Measurements from ENCODE around the gene EEF1AKMT4.
A peak's percentile ranks its signal among the peaks of the same experiment; 100 is the strongest.
"Not testable (repeated sequence)": the region's sequence is repeated elsewhere in the genome, so short reads cannot be mapped to it uniquely, and the experiment has no call there.

EEF1AKMT4 gene

GRCh38 chr3:184261270-184261853 lies 11.9 kb downstream of the EEF1AKMT4 start, which contains the start of gene CAMK2N2:
CAMK2N2 (minus strand) TSS chr3:184261553; CDS start chr3:184261285, 268 bp downstream.
- peak; percentile 88 for DNase-seq

GRCh38 chr3:184261854-184262763 lies 12.6 kb downstream of the EEF1AKMT4 start:
- DNase-seq: peak; percentile 81

GRCh38 chr3:184262764-184263179 lies 13.3 kb downstream of the EEF1AKMT4 start:
- DNase-seq: peak; percentile 81

GRCh38 chr3:184267249-184267648 lies 17.8 kb downstream of the EEF1AKMT4 start:
- not testable (repeated sequence) for DNase-seq

- no peak for DNase-seq
Measured at GRCh38 chr3:184272269-184272668, 22.8 kb downstream of the EEF1AKMT4 start.

- no peak for DNase-seq
Measured at GRCh38 chr3:184275381-184275701, 25.9 kb downstream of the EEF1AKMT4 start.

- DNase-seq: no peak
Measured at GRCh38 chr3:184275961-184276910, 26.8 kb downstream of the EEF1AKMT4 start, which contains the start of gene ECE2. ECE2 (plus strand) TSS chr3:184276022; CDS start chr3:184276154, 132 bp downstream.

GRCh38 chr3:184277366-184277765 lies 27.9 kb downstream of the EEF1AKMT4 start:
- DNase-seq: no peak

GRCh38 chr3:184282941-184283340 lies 33.5 kb downstream of the EEF1AKMT4 start:
- no peak for DNase-seq

GRCh38 chr3:184283681-184284080 lies 34.2 kb downstream of the EEF1AKMT4 start:
- DNase-seq: no peak

GRCh38 chr3:184284696-184285095 lies 35.2 kb downstream of the EEF1AKMT4 start:
- DNase-seq: peak; percentile 83

GRCh38 chr3:184289426-184289938 lies 40.0 kb downstream of the EEF1AKMT4 start:
- peak; percentile 65 for DNase-seq

- DNase-seq: no peak
Measured at GRCh38 chr3:184290331-184290730, 40.9 kb downstream of the EEF1AKMT4 start.

GRCh38 chr3:184291044-184291737 lies 41.7 kb downstream of the EEF1AKMT4 start:
- no peak for DNase-seq

GRCh38 chr3:184291738-184292445 lies 42.4 kb downstream of the EEF1AKMT4 start:
- no peak for DNase-seq

GRCh38 chr3:184295771-184296170 lies 46.3 kb downstream of the EEF1AKMT4 start:
- peak; percentile 17 for DNase-seq

- DNase-seq: no peak
Measured at GRCh38 chr3:184296616-184297015, 47.1 kb downstream of the EEF1AKMT4 start.

GRCh38 chr3:184298759-184299487 lies 49.5 kb downstream of the EEF1AKMT4 start, which contains the start of gene PSMD2:
PSMD2 (plus strand) TSS chr3:184299241; CDS start chr3:184299267, 26 bp downstream.
- peak; percentile 91 for DNase-seq

- DNase-seq: no peak
Measured at GRCh38 chr3:184299488-184300377, 50.3 kb downstream of the EEF1AKMT4 start.

GRCh38 chr3:184300378-184300720 lies 50.9 kb downstream of the EEF1AKMT4 start:
- no peak for DNase-seq

Data from NCI-H510A treated with DMSO at 0.1 percent for 48 hours (cell line).